ENCODE results near the gene SNX8.
"Not testable (repeated sequence)": the region's sequence is repeated elsewhere in the genome, so short reads cannot be mapped to it uniquely, and the experiment has no call there.

The SNX8 gene

DNA sequence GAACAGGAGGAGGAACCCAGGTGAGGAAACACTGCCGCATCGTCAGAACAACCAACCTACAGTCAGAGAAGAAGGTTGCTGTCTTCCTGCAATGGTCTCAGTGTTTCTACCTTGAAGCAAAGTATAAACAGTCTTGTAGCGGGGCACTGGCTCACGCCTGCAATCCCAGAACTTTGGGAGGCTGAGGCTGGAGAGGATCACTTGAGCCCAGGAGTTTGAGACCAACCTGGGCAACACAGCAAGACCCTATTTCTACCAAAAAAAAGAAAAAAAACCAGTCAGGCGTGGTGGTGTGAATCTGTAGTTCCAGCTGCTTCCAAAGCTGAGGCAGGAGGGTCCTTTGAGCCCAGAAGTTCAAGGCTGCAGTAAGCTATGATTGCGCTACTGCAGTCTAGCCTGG is 23.4 kb downstream of the SNX8 start:
- no peak for DNase-seq (ENCODE audit: low spot score)

DNA sequence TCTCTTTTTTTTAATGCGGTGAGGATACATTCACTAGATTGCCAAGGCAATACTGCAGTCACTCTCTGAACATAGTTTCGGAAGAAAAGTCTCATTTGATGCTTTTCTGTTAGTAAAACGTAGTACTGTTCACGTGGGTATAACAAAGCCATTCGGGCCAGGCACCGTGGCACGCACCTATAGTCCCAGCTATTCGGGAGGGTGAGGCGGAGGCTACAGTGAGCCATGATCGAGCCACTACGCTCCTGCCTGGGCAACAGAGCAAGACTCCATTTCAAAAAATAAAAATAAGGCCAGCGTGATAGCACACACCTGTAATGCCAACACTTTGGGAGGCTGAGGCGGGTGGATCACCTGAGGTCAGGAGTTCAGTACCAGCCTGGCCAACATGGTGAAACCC is 24.6 kb downstream of the SNX8 start:
- DNase-seq (ENCODE audit: low spot score), result no peak

DNA sequence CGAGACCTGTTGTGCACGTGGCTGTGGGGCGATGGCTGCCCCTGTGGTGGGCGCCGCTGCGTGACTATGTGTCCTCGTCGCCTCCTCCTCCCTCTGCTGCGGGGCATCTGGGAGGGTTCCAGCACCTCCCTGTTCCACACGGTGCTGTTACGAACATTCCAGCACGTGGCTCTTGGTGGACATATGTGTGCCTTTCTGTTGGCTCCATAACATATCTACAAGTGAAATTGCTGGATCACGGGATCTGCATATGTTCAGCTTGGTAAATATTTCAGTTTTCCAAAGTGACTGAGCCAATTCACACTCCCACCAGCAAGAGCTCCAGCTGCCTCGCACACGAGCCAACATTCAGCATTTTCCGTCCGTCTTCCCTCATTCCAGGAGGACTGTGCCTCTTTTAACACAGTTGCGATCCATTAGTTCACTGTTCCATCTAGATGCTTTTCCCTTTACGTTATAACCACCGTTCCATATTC is 25.1 kb downstream of the SNX8 start:
- DNase-seq (ENCODE audit: low spot score), result peak; percentile 65

DNA sequence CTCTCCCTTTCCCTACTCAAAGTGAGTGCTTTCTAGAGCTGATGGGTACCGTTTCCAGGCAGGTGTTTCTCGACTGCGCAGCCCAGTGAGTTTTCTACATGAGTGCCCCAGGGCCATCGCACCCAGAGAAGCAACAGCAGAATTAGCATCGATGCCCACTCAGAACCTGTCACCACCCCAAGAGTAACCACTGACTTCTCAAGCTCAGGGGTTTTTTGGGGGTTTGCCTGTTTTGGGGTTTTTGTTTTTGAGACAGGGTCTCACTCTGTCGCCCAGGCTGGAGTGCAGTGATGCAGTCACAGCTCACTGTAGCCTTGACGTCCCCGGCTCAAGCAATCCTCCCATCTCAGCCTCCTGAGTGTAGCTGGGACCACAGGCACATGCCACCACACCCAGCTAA is 25.7 kb downstream of the SNX8 start:
- DNase-seq (ENCODE audit: low spot score), result no peak

DNA sequence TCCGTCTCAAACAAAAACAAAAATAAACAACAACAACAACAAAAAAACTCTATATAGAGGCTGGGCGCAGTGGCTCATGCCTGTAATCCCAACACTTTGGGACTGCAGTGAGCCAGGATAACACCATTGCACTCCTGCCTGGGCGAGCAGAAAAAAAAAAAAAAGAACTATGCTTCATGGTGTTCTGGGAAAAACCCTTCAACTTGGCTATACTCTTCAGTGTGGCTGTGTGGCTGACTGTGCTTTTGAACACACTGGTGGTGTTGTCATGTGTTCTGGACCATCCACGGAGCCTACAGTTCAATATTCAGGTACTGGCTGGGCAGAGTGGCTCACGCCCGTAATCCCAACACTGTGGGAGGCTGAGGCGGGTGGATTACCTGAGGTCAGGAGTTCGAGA is 26.5 kb downstream of the SNX8 start:
- no peak for DNase-seq (ENCODE audit: low spot score)

DNA sequence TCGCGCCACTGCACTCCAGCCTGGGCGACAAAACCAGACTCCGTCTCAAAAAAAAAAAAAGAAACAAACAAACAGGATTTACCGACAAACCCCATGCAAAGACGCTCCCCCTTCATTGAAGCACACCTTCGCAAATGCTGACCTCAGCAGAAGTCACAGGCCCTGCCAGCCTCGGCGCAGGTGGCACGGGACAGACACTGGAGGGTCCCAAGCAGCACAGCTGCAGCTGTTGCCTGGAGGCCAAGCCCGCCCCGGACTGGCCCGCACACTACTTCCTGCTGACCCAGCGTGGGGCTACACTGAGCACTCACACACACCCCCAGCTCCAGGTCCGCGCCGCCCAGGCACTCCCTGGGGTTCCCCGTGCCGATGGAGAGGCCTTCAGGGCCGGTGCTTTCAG is 31.2 kb downstream of the SNX8 start:
- DNase-seq (ENCODE audit: low spot score), result no peak

DNA sequence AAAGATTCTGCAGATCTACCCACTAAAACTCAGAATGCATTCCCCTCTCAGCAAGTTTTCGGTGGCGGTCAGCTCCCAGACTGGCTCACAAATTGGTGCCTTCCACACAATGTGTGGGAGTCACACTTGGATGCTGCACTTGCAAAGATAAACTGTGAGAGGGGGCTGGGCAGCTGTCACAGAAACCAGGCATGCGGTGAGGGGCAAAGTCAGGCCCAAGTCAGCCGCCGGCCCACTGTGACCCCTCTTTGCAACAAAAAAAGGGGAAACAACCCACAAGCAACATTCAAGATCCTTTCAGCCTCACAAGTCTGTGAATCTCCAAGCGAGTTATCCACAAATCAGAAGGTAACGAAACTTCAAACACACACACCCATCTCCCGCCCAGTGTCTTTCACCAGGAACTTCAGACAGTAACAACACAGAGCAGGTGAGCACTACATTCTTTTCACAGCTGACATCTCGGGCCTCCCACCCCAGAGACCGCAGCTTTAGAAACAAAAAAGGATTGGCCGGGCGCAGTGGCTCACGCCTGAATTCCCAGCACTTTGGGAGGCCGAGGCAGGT is 32.0 kb downstream of the SNX8 start:
- DNase-seq (ENCODE audit: low spot score), result no peak

DNA sequence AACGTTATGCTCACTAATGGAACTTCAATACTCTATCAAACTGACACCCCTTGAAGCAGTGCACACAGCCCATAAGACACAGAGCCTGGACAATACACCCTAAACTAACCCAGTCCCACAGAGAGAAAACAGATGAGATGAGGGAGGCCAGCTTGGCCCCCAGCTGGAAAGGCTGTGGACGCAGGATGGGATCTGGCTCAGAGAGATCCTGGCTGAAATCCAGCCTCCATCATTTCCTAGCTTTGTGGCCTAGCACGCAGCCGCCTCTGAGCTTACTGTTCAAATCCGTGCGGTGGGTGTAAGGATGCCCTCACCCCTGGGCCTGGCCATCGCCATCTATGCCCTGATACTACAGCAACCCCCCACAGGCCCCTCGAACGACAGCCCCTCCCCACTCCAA is 32.7 kb downstream of the SNX8 start:
- DNase-seq (ENCODE audit: low spot score), result peak; percentile 31

DNA sequence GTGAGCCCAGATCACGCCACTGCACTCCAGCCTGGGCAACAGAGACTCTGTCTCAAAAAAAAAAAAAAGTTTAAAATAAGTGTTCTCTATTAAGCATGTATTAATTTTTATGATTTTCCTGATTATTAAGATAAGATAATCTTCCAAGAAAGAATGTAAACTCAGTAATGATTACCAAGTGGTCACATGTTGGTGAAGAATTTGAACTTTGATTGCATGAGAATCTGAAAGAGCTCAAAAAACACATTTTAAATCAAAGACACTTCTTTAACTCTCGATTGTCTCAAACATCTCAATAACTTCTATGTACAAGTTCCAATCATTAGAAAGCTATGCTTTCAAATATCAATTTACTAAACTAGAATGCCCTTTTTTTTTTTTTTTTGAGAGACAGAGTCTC is 33.8 kb downstream of the SNX8 start:
- no peak for DNase-seq (ENCODE audit: low spot score)

DNA sequence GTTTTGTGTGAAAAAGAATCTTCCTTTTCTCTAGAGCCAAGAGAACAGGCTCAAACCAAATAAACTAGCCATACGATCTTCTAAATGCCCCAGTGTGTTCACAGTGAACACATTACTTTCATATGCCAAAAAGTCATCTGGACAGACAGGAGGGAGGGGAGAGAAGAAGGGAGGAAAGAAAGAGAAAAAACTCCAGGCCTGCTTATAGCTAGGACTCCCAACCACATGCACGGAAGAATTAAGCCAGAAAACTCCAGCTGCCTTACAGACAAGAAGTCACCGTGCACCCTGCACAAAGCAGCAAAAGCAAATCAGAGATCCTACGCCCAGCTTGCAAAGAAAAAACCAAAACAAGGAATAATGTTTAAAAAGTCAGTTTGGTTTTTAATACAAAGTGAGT is 34.3 kb downstream of the SNX8 start:
- DNase-seq (ENCODE audit: low spot score), result no peak

DNA sequence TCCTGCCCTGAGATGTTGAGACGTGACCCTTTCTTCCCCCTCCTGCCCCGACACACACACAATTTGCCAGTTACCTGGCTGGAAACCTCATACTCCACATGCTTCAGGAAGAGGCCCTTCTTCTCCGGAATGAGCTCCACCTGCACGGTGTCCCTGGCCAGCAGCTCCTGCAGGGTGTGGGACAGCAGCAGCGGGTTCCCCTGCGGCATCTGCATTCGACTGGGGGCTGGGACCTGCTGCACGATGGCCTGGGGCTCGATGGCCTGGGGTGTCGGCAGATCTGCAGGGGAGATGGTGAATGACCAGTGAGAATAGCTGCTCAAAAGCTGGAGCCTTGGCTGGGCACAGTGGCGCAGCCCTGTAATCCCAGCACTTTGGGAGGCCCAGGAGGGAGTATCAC is 36.2 kb downstream of the SNX8 start:
- no peak for DNase-seq (ENCODE audit: low spot score)

DNA sequence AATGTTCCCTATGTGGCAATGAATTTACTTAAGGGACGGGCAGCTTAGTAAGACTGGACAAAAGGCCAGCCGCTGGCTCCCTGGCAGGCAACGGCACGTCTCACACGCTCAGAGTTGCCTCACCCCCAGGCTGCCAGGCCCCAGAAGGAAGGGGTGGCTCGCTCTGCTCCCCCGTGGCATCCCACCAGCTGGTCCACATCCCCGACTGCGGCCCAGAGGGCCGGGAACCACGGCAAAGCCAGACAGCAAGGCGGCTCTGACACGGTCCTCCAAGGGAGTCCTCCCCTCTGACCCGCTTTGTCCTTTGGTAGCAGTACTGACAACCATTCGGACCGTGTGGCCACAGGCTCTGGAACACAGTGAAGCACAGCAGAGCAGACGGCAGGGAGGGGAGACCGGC is 38.1 kb downstream of the SNX8 start:
- no peak for DNase-seq (ENCODE audit: low spot score)

DNA sequence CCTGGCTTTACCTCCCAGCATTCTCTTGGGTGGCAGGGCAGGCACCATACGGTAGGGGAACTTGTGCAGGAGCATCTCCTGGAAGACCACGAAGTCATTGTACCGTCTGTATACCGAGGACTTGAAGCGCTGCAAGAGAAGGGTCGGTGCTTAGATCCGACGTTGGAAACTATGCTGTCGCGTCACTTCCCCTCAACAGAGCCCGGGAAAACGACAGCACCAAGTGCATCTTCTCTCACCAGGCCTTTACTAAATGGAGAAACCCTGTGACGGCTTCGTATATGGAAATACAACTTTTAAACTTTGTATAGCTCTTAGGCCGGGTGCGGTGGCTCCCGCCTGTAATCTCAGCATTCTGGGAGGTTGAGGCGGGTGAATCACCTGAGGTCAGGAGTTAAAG is 39.1 kb downstream of the SNX8 start:
- no peak for DNase-seq (ENCODE audit: low spot score)

DNA sequence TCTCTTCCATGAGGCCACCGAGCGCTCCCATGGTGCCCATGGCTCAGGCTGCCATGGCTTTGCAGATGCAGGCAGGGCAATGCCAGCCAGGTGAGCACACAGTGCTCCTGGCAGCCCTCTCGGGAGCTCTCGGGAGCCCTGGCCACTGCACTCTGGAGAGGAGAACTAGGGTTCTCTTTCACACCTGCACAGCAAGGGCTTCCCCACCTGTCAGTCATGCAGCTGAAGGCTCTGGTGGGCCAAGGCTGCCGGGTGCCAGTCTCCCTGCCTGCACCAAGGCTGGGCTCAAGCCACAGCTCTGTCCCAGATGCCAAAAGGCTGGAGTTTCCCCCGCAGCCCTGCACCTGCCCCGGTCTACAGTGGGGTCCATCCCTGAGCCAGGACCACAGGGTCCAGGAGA is 39.6 kb downstream of the SNX8 start:
- DNase-seq (ENCODE audit: low spot score), result no peak

DNA sequence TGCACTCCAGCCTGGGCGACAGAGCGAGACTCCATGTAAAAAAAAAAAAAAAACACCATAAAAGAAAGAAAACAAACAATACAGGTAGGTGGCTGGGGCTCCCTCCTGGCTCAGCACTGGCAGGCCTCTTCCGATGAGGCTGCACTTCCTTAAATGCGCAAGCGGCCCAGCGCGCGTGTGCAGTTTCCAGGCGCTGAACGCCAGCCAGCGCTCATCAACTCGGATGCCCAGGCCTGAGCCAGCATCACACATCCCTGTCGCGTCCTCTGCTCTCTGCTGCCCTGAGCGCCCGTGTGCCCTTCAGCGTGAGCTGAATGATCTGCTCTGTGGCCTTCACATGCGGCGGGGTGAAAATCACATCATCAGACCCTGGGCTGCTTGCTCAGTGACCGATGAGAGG is 40.4 kb downstream of the SNX8 start:
- no peak for DNase-seq (ENCODE audit: low spot score)

DNA sequence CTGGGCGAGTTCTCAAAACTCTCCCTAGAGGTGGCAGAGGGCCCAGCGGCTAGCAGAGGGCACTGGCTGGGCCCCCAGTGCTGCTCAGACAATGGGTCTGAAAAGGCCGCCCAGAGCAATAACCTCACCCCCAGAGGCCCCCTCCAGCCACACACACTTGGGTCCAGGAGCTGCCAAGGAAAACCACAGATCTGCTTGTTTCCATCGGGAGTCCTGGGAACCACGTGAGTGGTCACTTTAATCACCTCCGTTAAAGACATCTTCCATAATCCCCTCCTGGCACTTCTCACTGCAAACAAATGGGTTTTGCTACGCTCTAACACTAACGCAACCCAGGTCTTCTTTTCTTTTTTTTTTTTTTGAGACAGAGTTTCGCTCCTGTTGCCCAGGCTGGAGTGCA is 42.2 kb downstream of the SNX8 start:
- DNase-seq (ENCODE audit: low spot score), result no peak

DNA sequence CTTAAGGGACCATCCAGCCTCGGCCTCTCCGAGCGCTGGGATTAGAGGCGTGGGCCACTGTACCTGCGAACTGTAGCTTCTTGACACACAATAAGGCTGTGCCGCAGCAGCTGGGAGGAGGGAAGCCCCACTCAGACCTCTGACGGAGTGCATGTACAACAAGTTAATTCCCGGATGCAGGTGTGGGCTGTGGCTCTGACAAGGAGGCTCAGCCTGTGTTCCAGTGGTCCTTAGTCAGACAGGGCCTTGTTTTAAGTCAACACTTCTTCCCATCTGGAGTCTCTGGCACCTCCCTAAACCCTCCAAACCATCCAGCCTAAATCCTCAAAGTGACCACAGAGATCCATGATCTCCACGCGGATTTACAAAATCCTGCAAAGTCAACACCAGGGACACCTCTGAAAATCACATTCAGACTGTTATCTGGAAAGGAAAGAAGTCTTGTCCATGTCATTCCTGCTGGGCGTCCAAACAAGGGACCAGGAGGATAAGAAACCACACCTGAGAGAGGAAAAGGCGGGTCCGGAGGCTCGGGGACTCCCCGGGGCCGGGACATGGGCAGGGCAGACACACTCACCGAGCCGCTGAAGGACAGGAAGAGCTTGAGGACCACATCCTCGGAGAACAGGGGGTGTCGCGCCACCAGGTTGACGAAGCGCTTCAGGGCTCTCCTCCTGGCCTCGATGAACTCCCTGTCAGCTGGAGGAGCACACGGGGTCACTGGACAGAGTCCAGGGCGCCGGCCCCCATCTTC is 42.8 kb downstream of the SNX8 start:
- no peak for DNase-seq (ENCODE audit: low spot score)

DNA sequence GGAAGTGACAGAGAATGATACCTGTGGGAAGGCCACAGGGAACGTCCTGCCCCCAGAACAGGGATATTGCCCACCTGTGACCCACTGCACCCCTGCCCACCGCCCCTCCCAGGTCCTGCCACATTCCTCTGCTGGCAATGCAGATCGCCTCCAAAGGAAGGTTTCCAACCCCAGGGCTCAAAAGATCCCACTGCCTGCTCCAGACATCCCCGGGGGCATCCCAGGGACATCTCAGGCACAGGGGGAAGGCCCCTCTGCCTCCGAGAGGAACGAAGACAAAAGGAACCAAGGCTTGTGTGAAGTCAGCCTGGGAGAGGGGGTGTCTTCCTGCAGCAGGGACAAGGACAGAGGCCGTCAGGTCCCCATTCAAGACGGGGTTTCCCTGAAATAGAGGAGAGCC is 43.7 kb downstream of the SNX8 start:
- DNase-seq (ENCODE audit: low spot score), result no peak

DNA sequence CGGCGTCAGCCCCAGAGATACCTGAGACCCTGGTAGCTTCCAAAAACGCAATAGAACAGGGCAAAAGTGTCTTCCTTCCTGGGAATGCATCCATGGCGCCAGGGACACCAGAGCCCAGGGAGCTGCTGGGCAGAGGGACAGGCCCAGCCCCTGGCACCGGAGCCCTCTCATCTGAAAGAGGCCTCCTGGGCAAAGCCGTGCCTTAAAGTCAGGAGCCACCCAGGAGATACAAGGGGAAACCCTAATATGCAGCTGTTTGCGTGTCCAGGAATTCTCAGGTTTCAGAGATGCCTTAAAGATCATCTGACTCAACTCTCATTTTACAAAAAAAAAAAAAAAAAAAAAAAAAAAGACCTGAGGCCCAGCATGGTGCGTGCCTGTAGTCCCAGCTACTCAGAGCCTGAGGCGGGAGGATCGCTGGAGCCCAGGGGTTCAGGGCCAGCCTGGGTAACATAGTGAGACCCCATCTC is 44.2 kb downstream of the SNX8 start:
- no peak for DNase-seq (ENCODE audit: low spot score)

DNA sequence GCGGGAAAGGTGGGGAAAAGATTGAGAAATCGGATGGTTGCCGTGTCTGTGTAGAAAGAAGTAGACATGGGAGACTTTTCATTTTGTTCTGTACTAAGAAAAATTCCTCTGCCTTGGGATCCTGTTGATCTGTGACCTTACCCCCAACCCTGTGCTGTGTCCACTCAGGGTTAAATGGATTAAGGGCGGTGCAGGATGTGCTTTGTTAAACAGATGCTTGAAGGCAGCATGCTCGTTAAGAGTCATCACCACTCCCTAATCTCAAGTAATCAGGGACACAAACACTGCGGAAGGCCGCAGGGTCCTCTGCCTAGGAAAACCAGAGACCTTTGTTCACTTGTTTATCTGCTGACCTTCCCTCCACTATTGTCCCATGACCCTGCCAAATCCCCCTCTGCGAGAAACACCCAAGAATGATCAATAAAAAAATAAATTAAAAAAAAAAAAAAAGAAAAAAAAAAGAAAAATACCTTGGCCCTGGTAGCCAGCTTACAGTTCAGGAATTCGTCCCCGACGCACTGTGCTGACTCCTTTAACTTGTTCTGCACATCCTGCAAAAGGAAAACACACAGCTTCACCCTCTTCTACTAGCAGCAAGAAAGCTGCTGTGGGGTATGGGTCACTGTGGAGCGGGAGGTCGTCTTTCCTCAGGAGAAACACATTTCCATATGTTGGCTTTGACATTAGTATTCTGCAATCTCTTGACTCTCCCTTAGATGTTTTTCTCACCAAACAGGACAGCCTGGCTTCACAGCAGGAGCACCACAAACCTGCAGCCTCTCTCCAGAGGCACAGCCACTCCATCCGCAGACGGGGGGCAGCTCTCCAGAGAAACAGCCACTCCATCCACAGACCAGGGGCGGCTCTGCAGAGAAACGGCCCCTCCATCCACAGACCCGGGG is 44.9 kb downstream of the SNX8 start:
- not testable (repeated sequence) for DNase-seq (ENCODE audit: low spot score)

DNA sequence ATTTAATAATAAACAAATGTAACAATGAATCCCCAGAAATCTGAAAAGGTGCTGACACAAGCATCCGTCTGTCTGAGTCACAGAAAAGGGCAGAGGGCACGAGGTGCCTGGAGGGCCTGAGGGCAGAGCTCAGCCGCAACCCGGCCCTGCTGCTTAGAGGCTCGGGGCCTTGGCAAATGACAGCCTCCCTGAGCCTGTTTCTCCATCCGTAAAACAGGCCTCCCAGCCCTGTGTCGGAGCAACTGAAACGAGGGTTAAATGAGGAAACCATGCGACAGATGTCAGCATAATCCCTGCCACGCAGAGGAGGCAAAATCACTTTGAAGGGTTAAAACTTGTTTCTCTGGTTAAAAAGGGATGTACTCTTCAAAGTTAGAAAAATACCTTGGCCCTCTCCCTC is 47.3 kb downstream of the SNX8 start:
- DNase-seq (ENCODE audit: low spot score), result no peak

DNA sequence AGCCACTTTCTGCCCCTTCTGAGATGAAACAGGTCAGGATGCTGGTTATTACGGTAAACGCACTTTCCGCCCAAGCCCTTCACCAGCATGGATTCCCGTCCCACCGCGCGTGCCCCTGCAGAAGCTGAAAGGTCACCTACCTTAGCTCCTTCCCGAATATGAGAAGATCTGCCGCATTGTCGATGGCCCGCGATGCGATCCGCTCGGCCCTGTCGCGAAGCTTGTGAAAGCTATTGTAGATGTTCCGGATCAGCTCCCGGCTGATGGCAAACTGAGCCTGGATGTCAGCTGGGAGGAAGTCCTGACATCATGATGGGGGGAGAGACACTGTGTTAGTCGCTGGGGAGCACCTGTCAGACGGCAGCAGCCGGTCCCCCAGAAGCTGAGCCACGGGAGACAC is 50.1 kb downstream of the SNX8 start:
- DNase-seq (ENCODE audit: low spot score), result no peak

DNA sequence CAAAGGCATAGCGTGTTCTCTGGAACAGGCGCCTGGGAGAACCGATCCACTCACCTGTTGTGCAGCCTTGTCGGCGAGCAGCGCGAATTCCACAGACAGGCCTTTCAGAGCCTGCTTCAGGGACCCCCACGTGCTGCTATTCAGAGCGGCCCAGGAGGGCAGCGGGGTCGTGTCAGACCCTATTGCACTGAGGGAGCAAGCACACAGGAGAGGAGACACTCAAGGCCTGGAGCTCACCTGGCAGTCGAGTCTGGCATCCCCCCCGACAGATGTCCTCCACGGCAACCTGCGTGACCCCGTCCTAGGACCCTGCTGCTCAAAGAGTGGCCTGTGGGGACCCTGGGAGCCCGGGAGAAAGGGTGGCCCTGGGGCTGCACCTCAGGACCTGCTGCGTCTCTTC is 51.1 kb downstream of the SNX8 start:
- no peak for DNase-seq (ENCODE audit: low spot score)

All from Ammon's horn (tissue), 1 donor.